WTC11 (cell line): Measurements from ENCODE around the gene PDHA1. TPM values are rescaled to one million over a fixed set of nuclear protein-coding genes. Genes with fewer than 3 reads are reported as not detected.

Experiments used
- ATAC-seq: fragments of 200-7000 bp; cut with Tn5 transposase; 2 replicates; pipeline ENCODE4 v1.10.0; 2021; ENCODE audit warnings: mild to moderate bottlenecking, moderate library complexity
- CTCF ChIA-PET: fragments of 300-600 bp; sonication (Branson Sonifier 250); formaldehyde crosslinking; loops from one replicate; lab custom pipeline; 2021; ENCODE audit warnings: antibody characterized with exemption; lab: Charles Lee
- POLR2A ChIA-PET: fragments of 350-600 bp; sonication (Branson Sonifier 250); formaldehyde crosslinking; loops from one replicate; lab custom pipeline; 2021; ENCODE audit warnings: antibody characterized with exemption; lab: Charles Lee
- DNase-seq: peaks from one replicate; pipeline ENCODE4 v3.0.0; 2021; ENCODE audit warnings: low spot score
- H3K27ac Mint-ChIP-seq: 2 replicates; pipeline ENCODE4 v1.8.0; 2021; ENCODE audit warnings: mixed read lengths
- H3K27me3 Mint-ChIP-seq: 2 replicates; pipeline ENCODE4 v1.8.0; 2021; ENCODE audit warnings: low read depth, mild to moderate bottlenecking, moderate library complexity, mixed read lengths
- H3K36me3 Mint-ChIP-seq: 2 replicates; pipeline ENCODE4 v1.8.0; 2021; ENCODE audit warnings: mixed read lengths
- H3K4me1 Mint-ChIP-seq: 2 replicates; pipeline ENCODE4 v1.8.0; 2022; ENCODE audit warnings: mixed read lengths
- H3K4me3 Mint-ChIP-seq: 2 replicates; pipeline ENCODE4 v1.8.0; 2021; ENCODE audit warnings: mild to moderate bottlenecking, moderate library complexity, mixed read lengths
- H3K9me3 Mint-ChIP-seq: 2 replicates; pipeline ENCODE4 v1.8.0; 2021; ENCODE audit warnings: mixed read lengths
- ATF1 ChIP-seq: sonication (generic); formaldehyde crosslinking; IDR thresholded peaks from 2 replicates; pipeline ENCODE4 v1.8.1; 2023; ENCODE audit warnings: mild to moderate bottlenecking, moderate library complexity, missing genetic modification reagents
- JAZF1 ChIP-seq: fragments of 250-450 bp; sonication (Bioruptor Pico); IDR thresholded peaks from 2 replicates; pipeline ENCODE4 v1.9.0; 2021; ENCODE audit warnings: moderate library complexity, mild to moderate bottlenecking, inconsistent platforms
- RELA ChIP-seq: sonication (generic); formaldehyde crosslinking; IDR thresholded peaks from 2 replicates; pipeline ENCODE4 v1.8.1; 2022; ENCODE audit warnings: missing genetic modification reagents, mild to moderate bottlenecking, borderline replicate concordance
- SMAD3 ChIP-seq: sonication (generic); formaldehyde crosslinking; IDR thresholded peaks from 2 replicates; pipeline ENCODE4 v1.8.0; 2022; ENCODE audit warnings: missing genetic modification reagents, mild to moderate bottlenecking, borderline replicate concordance
- TEAD4 ChIP-seq: sonication (generic); formaldehyde crosslinking; IDR thresholded peaks from 2 replicates; pipeline ENCODE4 v1.8.0; 2022; ENCODE audit warnings: mild to moderate bottlenecking, missing genetic modification reagents
- ZNF423 ChIP-seq: fragments of 250-450 bp; sonication (Bioruptor Pico); IDR thresholded peaks from 2 replicates; pipeline ENCODE4 v2.1.2; 2022; ENCODE audit warnings: mild to moderate bottlenecking, moderate library complexity
- ZNF671 ChIP-seq: fragments of 250-450 bp; sonication (Bioruptor Pico); IDR thresholded peaks from 2 replicates; pipeline ENCODE4 v1.8.0; 2021; ENCODE audit warnings: mild to moderate bottlenecking
- total RNA-seq: library from RNA; stranded (reverse); gene quantifications from 3 replicates; pipeline ENCODE4 v1.2.3, GENCODE V29; 2021
- TF ChIP-seq, protein P1 (sequence below): sonication (generic); formaldehyde crosslinking; IDR thresholded peaks from 2 replicates; pipeline ENCODE4 v1.8.0; 2023; ENCODE audit warnings: missing genetic modification reagents, mild to moderate bottlenecking, borderline replicate concordance
- TF ChIP-seq, protein P2 (sequence below): sonication (generic); formaldehyde crosslinking; IDR thresholded peaks from 2 replicates; pipeline ENCODE4 v1.8.1; 2022; ENCODE audit warnings: mild to moderate bottlenecking, moderate library complexity, missing genetic modification reagents
- TF ChIP-seq, protein P3 (sequence below): fragments of 250-450 bp; sonication (Bioruptor Pico); IDR thresholded peaks from 2 replicates; pipeline ENCODE4 v1.9.0; 2021; ENCODE audit warnings: mild to moderate bottlenecking, borderline replicate concordance
- TF ChIP-seq, protein P4 (sequence below): sonication (generic); formaldehyde crosslinking; conservative IDR thresholded peaks from 2 replicates; pipeline ENCODE4 v1.8.1; 2022; ENCODE audit warnings: mild to moderate bottlenecking, missing genetic modification reagents
- TF ChIP-seq, protein P5 (sequence below): fragments of 250-450 bp; sonication (Bioruptor Pico); IDR thresholded peaks from 2 replicates; pipeline ENCODE4 v1.8.0; 2021; ENCODE audit warnings: mild to moderate bottlenecking
- TF ChIP-seq, protein P6 (sequence below): sonication (generic); formaldehyde crosslinking; IDR thresholded peaks from 2 replicates; pipeline ENCODE4 v1.8.1; 2023; ENCODE audit warnings: mild to moderate bottlenecking, missing genetic modification reagents
- TF ChIP-seq, protein P7 (sequence below): fragments of 250-450 bp; sonication (Bioruptor Pico); IDR thresholded peaks from 2 replicates; pipeline ENCODE4 v2.1.2; 2022; ENCODE audit warnings: mild to moderate bottlenecking, moderate library complexity

Gene PDHA1
- total RNA-seq, 1 experiment from 2014 or later = 292 TPM

DNA sequence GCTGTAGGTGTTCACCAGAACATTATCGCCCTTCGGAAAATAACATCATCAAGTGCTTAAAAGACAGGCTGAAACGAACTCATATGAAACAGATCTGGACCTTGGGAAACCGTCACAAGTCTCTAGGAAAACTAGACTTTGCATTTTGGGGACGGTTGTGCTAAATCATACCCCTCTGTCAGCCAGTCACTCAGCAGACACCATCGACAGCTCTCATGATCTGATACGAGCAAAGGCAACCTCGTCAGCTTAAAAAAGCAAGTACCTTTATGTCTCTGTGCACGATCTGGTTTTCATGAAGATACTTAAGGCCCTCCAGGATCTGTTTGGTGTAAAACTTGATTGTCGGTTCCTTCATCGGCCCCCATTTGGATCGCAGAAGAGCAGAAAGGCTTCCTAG, 48.4 kb downstream of the PDHA1 start:
- CTCF ChIA-PET = interaction anchor here (1.4 kb wide), 1 partner anchor 9 kb away, joined by 6 read pairs; no protein-coding TSS in a partner anchor
- H3K27me3 Mint-ChIP-seq = no peaks in the 10 kb centered on the region
- no peak for DNase-seq
- ATAC-seq = no peak
- H3K9me3 Mint-ChIP-seq = no peaks in the 10 kb centered on the region
- H3K4me1 Mint-ChIP-seq = peaks cover 8% of the 10 kb centered on the region
- POLR2A ChIA-PET = no interaction called here
- H3K4me3 Mint-ChIP-seq = no peak overlapping the region
- TF ChIP-seq, protein P1, sequence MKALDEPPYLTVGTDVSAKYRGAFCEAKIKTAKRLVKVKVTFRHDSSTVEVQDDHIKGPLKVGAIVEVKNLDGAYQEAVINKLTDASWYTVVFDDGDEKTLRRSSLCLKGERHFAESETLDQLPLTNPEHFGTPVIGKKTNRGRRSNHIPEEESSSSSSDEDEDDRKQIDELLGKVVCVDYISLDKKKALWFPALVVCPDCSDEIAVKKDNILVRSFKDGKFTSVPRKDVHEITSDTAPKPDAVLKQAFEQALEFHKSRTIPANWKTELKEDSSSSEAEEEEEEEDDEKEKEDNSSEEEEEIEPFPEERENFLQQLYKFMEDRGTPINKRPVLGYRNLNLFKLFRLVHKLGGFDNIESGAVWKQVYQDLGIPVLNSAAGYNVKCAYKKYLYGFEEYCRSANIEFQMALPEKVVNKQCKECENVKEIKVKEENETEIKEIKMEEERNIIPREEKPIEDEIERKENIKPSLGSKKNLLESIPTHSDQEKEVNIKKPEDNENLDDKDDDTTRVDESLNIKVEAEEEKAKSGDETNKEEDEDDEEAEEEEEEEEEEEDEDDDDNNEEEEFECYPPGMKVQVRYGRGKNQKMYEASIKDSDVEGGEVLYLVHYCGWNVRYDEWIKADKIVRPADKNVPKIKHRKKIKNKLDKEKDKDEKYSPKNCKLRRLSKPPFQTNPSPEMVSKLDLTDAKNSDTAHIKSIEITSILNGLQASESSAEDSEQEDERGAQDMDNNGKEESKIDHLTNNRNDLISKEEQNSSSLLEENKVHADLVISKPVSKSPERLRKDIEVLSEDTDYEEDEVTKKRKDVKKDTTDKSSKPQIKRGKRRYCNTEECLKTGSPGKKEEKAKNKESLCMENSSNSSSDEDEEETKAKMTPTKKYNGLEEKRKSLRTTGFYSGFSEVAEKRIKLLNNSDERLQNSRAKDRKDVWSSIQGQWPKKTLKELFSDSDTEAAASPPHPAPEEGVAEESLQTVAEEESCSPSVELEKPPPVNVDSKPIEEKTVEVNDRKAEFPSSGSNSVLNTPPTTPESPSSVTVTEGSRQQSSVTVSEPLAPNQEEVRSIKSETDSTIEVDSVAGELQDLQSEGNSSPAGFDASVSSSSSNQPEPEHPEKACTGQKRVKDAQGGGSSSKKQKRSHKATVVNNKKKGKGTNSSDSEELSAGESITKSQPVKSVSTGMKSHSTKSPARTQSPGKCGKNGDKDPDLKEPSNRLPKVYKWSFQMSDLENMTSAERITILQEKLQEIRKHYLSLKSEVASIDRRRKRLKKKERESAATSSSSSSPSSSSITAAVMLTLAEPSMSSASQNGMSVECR = no peak
- H3K27ac Mint-ChIP-seq = no peak overlapping the region
- H3K36me3 Mint-ChIP-seq = no peaks in the 10 kb centered on the region

DNA sequence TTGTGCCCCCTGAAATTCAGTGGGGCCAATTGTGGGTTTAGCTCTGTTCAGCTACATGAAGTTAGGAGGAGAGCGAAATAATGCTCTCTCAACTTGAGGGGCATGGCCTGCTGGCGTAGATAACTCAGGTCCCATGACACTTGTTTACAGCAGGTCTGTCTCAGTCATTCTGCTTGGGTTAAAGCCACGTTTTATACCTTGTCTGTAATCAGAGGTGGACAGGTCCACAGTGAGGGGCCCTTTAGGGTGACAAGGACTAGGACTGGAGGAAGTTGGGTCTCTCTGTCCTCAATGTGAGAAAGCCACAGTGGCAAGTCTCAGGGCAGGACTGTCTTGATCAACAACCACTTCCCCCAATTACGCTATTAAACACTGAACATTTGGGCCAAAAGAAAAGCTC, 49.0 kb downstream of the PDHA1 start:
- H3K36me3 Mint-ChIP-seq = no peaks in the 10 kb centered on the region
- no peak overlapping the region for H3K27ac Mint-ChIP-seq
- no peak overlapping the region for H3K4me3 Mint-ChIP-seq
- no peak for ATAC-seq
- ChIA-PET CTCF (no interaction called here), POLR2A (no interaction called here)
- no peak for DNase-seq
- no peaks in the 10 kb centered on the region for H3K9me3 Mint-ChIP-seq
- TF ChIP-seq ZNF423 (CRISPR knock-in tag) (no peak), JAZF1 (CRISPR knock-in tag) (no peak), ZNF671 (CRISPR knock-in tag) (no peak), SMAD3 (CRISPR knock-in tag) (no peak), RELA (no peak), ATF1 (CRISPR knock-in tag) (no peak), TEAD4 (no peak)
- TF ChIP-seq, protein P2, sequence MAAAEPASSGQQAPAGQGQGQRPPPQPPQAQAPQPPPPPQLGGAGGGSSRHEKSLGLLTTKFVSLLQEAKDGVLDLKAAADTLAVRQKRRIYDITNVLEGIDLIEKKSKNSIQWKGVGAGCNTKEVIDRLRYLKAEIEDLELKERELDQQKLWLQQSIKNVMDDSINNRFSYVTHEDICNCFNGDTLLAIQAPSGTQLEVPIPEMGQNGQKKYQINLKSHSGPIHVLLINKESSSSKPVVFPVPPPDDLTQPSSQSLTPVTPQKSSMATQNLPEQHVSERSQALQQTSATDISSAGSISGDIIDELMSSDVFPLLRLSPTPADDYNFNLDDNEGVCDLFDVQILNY (CRISPR knock-in tag) = no peak
- TF ChIP-seq, protein P3, sequence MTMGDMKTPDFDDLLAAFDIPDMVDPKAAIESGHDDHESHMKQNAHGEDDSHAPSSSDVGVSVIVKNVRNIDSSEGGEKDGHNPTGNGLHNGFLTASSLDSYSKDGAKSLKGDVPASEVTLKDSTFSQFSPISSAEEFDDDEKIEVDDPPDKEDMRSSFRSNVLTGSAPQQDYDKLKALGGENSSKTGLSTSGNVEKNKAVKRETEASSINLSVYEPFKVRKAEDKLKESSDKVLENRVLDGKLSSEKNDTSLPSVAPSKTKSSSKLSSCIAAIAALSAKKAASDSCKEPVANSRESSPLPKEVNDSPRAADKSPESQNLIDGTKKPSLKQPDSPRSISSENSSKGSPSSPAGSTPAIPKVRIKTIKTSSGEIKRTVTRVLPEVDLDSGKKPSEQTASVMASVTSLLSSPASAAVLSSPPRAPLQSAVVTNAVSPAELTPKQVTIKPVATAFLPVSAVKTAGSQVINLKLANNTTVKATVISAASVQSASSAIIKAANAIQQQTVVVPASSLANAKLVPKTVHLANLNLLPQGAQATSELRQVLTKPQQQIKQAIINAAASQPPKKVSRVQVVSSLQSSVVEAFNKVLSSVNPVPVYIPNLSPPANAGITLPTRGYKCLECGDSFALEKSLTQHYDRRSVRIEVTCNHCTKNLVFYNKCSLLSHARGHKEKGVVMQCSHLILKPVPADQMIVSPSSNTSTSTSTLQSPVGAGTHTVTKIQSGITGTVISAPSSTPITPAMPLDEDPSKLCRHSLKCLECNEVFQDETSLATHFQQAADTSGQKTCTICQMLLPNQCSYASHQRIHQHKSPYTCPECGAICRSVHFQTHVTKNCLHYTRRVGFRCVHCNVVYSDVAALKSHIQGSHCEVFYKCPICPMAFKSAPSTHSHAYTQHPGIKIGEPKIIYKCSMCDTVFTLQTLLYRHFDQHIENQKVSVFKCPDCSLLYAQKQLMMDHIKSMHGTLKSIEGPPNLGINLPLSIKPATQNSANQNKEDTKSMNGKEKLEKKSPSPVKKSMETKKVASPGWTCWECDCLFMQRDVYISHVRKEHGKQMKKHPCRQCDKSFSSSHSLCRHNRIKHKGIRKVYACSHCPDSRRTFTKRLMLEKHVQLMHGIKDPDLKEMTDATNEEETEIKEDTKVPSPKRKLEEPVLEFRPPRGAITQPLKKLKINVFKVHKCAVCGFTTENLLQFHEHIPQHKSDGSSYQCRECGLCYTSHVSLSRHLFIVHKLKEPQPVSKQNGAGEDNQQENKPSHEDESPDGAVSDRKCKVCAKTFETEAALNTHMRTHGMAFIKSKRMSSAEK = no peak
- TF ChIP-seq, protein P4, sequence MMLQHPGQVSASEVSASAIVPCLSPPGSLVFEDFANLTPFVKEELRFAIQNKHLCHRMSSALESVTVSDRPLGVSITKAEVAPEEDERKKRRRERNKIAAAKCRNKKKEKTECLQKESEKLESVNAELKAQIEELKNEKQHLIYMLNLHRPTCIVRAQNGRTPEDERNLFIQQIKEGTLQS = no peak
- TF ChIP-seq, protein P5, sequence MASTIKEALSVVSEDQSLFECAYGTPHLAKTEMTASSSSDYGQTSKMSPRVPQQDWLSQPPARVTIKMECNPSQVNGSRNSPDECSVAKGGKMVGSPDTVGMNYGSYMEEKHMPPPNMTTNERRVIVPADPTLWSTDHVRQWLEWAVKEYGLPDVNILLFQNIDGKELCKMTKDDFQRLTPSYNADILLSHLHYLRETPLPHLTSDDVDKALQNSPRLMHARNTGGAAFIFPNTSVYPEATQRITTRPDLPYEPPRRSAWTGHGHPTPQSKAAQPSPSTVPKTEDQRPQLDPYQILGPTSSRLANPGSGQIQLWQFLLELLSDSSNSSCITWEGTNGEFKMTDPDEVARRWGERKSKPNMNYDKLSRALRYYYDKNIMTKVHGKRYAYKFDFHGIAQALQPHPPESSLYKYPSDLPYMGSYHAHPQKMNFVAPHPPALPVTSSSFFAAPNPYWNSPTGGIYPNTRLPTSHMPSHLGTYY (CRISPR knock-in tag) = no peak
- TF ChIP-seq, protein P1 = no peak
- TF ChIP-seq, protein P6, sequence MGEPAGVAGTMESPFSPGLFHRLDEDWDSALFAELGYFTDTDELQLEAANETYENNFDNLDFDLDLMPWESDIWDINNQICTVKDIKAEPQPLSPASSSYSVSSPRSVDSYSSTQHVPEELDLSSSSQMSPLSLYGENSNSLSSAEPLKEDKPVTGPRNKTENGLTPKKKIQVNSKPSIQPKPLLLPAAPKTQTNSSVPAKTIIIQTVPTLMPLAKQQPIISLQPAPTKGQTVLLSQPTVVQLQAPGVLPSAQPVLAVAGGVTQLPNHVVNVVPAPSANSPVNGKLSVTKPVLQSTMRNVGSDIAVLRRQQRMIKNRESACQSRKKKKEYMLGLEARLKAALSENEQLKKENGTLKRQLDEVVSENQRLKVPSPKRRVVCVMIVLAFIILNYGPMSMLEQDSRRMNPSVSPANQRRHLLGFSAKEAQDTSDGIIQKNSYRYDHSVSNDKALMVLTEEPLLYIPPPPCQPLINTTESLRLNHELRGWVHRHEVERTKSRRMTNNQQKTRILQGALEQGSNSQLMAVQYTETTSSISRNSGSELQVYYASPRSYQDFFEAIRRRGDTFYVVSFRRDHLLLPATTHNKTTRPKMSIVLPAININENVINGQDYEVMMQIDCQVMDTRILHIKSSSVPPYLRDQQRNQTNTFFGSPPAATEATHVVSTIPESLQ (CRISPR knock-in tag) = no peak
- TF ChIP-seq, protein P7, sequence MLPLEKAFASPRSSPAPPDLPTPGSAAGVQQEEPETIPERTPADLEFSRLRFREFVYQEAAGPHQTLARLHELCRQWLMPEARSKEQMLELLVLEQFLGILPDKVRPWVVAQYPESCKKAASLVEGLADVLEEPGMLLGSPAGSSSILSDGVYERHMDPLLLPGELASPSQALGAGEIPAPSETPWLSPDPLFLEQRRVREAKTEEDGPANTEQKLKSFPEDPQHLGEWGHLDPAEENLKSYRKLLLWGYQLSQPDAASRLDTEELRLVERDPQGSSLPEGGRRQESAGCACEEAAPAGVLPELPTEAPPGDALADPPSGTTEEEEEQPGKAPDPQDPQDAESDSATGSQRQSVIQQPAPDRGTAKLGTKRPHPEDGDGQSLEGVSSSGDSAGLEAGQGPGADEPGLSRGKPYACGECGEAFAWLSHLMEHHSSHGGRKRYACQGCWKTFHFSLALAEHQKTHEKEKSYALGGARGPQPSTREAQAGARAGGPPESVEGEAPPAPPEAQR = no peak
- H3K4me1 Mint-ChIP-seq = peaks cover 8% of the 10 kb centered on the region
- no peaks in the 10 kb centered on the region for H3K27me3 Mint-ChIP-seq
